H1 (cell line): Measurements from ENCODE around the gene PSMB11. TPM values are rescaled to one million over a fixed set of nuclear protein-coding genes. Genes with fewer than 3 reads are reported as not detected.

ENCODE experiments used
- CEBPB ChIP-seq: IDR thresholded peaks from 2 replicates; pipeline ENCODE4 v1.6.1; 2012; ENCODE audit warnings: low read depth, low read length
- CHD1 ChIP-seq: IDR thresholded peaks from 2 replicates; pipeline ENCODE4 v1.6.1; 2012; ENCODE audit warnings: low read depth, low read length, improper control_type of control experiment
- HDAC2 ChIP-seq, 2 experiments: fragments of 300-600 bp in 1 of 2; sonication (generic) in 1 of 2; IDR thresholded peaks; 2 replicates each; pipeline ENCODE4 v1.6.1; 2011 to 2012; ENCODE audit warnings: low read depth in 2 of 2, low read length in 2 of 2, mild to moderate bottlenecking in 2 of 2, moderate library complexity in 2 of 2, borderline replicate concordance in 1 of 2, inconsistent platforms in 1 of 2
- polyA plus RNA-seq, 7 experiments: library from polyadenylated mRNA; depleted of rRNA in 3 of 7; stranded (reverse) in 5 of 7; unstranded in 2 of 7; fragments of >200 nt in 5 of 7; fragments of 200-250 nt in 2 of 7; gene quantifications; 1 replicate in 5 of 7; 2 replicates in 1 of 7; 4 replicates in 1 of 7; pipeline versions ENCODE4 v1.2.1 to v1.2.3, GENCODE V29; 2011 to 2013; ENCODE audit warnings: missing spikeins in 2 of 7, mixed read lengths in 2 of 7
- total RNA-seq: library from RNA; stranded (reverse); fragmentation: NEBNext Ultra II Directional; extraction: Animal tissue kit (Norgen Biotek cat#: 25700); gene quantifications from 2 replicates; pipeline ENCODE4 v1.2.1, GENCODE V29; 2021

Gene PSMB11
- total and polyA plus RNA-seq, 2 of the 8 experiments (the other 6 are each of a cell fraction or from before 2014, with no cell fraction given) = not detected

DNA sequence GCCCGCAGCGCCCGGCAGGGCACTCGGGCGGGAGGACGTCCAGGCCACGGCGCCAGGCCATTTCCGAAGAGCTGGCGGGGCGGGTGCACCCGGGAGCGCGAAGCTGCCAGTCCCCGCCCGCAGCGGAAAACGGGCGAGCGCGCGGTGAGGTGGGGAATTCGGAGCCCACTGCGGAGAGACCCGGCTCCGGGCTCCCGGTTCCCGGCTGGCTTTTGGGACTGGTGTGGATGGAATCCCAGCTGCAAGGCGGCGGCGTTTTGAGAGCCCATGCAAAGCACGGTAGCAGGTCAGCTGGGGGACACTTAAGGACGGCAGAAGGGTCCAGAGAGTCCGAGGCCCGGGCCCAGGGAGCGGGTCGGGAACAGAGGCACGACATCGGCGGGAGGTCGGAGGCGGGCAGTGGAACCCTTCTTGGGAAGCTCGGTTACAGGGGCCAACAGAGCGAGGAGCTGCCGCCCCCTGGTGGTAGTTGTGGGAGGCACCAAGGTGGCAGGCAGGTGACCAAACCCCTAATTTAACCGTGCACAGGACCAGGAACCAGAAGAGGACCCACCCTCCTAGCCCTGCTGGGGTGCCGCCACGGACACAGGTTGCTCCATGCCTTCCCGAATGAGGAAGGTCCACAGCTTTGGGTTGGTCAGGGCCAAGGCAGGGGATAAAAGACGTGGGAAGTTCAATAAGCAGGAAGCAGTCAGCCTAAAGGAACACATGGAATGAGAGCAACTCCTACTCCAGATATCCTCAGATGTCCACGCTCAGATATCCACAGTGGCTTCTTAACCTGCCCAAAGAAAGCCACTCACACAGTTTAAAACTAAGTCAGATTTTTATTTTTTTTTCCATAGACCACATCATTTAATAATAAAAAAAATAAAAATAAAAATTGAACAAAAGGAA is 16.0 kb downstream of the PSMB11 start (continued):
- TF ChIP-seq CHD1 (no peak), HDAC2 (IDR thresholded peaks at IDR 0.05; ENCODE audit: borderline replicate concordance in 1 of 2, low read depth in 2 of 2, low read length in 2 of 2) (0 out of 4 replicates have a peak, but pooled peaks of 1 of the 2 experiments have one; percentile 5), CEBPB (no peak)
